K562 (cell line): ENCODE data around the gene ATG10. TPM values are rescaled to one million over a fixed set of nuclear protein-coding genes. Genes with fewer than 3 reads are reported as not detected.

Experiments
- ATAC-seq: fragments of 200-7000 bp; cut with Tn5 transposase; 3 replicates; pipeline ENCODE4 v1.9.1; 2020; ENCODE audit warnings: moderate library complexity
- BruUV-seq: library from RNA; stranded (reverse); fragments of 400-500 nt; replicated peaks from 2 replicates; lab custom pipeline; 2021; lab: Mats Ljungman, UMichigan
- CTCF ChIA-PET: fragments of 300-600 bp; formaldehyde crosslinking; extraction: SDS; loops from one replicate; lab custom pipeline; 2021; ENCODE audit warnings: low intra/inter-chr PET ratio; lab: Yijun Ruan, JAX
- POLR2A ChIA-PET: fragments of 300-600, 350-650 bp; sonication (Branson Sonifier 250); formaldehyde crosslinking; extraction: SDS; loops from one replicate; lab custom pipeline; 2021; ENCODE audit warnings: antibody characterized with exemption, inconsistent platforms; lab: Yijun Ruan, JAX
- DNase-seq, 4 experiments: peaks; one replicate each; pipeline versions ENCODE4 v3.0.0 to v3.0.0-alpha.2; 2011 to 2018; ENCODE audit warnings: low spot score in 3 of 4, mixed read lengths in 3 of 4; ENCODE audit errors: extremely low read depth in 1 of 4
- FAIRE-seq: peaks from 2 replicates; lab custom pipeline; 2011; peaks lifted over from hg19 to GRCh38; lab: Jason Lieb, UNC
- H2AFZ ChIP-seq: 2 replicates; pipeline ENCODE4 v1.6.0; 2011; ENCODE audit warnings: low read depth, low read length, control low read depth, inconsistent platforms
- H3K27ac ChIP-seq: fragments of 200-600 bp; 3 replicates; pipeline ENCODE4 v1.8.0; 2011; ENCODE audit warnings: low read depth, mild to moderate bottlenecking, control low read depth, inconsistent platforms, low read length, moderate library complexity, mixed read lengths; ENCODE audit errors: extremely low read depth
- H3K27me3 ChIP-seq, 2 experiments: fragments of 300-600 bp in 1 of 2; 2 replicates in 1 of 2; 3 replicates in 1 of 2; pipeline versions ENCODE4 v1.6.0 to v1.8.0; 2011; ENCODE audit warnings: inconsistent platforms in 2 of 2, low read length in 2 of 2, mild to moderate bottlenecking in 1 of 2, mixed read lengths in 1 of 2, moderate library complexity in 1 of 2; ENCODE audit not compliant: control insufficient read depth in 2 of 2, insufficient read depth in 2 of 2
- H3K36me3 ChIP-seq: fragments of 300-600 bp; 3 replicates; pipeline ENCODE4 v1.8.0; 2011; ENCODE audit warnings: mild to moderate bottlenecking, low read length, inconsistent platforms; ENCODE audit not compliant: control insufficient read depth, insufficient read depth
- H3K4me1 ChIP-seq, 2 experiments: fragments of 200-600 bp in 1 of 2; replicated peaks in 1 of 2; 2 replicates in 1 of 2; 3 replicates in 1 of 2; pipeline versions ENCODE4 v1.5.1 to v1.8.0; 2011; ENCODE audit warnings: inconsistent platforms in 2 of 2, low read length in 2 of 2, mild to moderate bottlenecking in 1 of 2, mixed read lengths in 1 of 2, moderate library complexity in 1 of 2; ENCODE audit not compliant: control insufficient read depth in 2 of 2, insufficient read depth in 2 of 2
- H3K4me2 ChIP-seq: 2 replicates; pipeline ENCODE4 v1.6.1; 2011; ENCODE audit warnings: low read length, control low read depth, inconsistent platforms, mixed read lengths; ENCODE audit not compliant: insufficient read depth
- H3K4me3 ChIP-seq: fragments of 200-600 bp; sonication (generic), shearing (Covaris generic); 2 replicates; pipeline ENCODE4 v1.5.1; 2016; ENCODE audit warnings: control low read depth, inconsistent platforms
- H3K79me2 ChIP-seq: fragments of 200-600 bp; 3 replicates; pipeline ENCODE4 v1.8.0; 2011; ENCODE audit warnings: low read length, inconsistent platforms; ENCODE audit not compliant: control insufficient read depth, insufficient read depth
- H3K9ac ChIP-seq, 2 experiments: 2 replicates each; pipeline versions ENCODE4 v1.6.0 to v1.6.1; 2011; ENCODE audit warnings: low read depth in 2 of 2, low read length in 2 of 2, control low read depth in 1 of 2, inconsistent platforms in 1 of 2, mild to moderate bottlenecking in 1 of 2, mixed read lengths in 1 of 2; ENCODE audit not compliant: insufficient read depth in 1 of 2
- H3K9me1 ChIP-seq: one replicate; pipeline ENCODE4 v1.6.0; 2011; ENCODE audit warnings: inconsistent platforms, mild to moderate bottlenecking, low read length, moderate library complexity; ENCODE audit not compliant: control insufficient read depth, insufficient read depth
- H3K9me3 ChIP-seq: replicated peaks from 2 replicates; pipeline ENCODE4 v1.5.1; 2011; ENCODE audit warnings: low read depth, low read length, inconsistent platforms; ENCODE audit not compliant: control insufficient read depth, insufficient read depth
- H4K20me1 ChIP-seq: replicated peaks from 2 replicates; pipeline ENCODE4 v1.6.1; 2011; ENCODE audit warnings: low read length, inconsistent platforms, mixed read lengths; ENCODE audit not compliant: control insufficient read depth, insufficient read depth
- ATF2 ChIP-seq: sonication (generic); formaldehyde crosslinking; IDR thresholded peaks from 2 replicates; pipeline ENCODE4 v1.8.1; 2022; ENCODE audit warnings: missing genetic modification reagents
- CBFA2T3 ChIP-seq: fragments of 450-650 bp; IDR thresholded peaks from 2 replicates; pipeline ENCODE4 v1.6.1; 2017
- MCM7 ChIP-seq, 2 experiments: fragments of 450-650 bp; IDR thresholded peaks; 2 replicates each; pipeline ENCODE4 v1.6.1; 2016 to 2018
- SIRT6 ChIP-seq: IDR thresholded peaks from one replicate; pipeline ENCODE4 v1.6.1; 2012; ENCODE audit warnings: low read depth, mild to moderate bottlenecking, control low read depth, inconsistent platforms, low read length, moderate library complexity
- ZKSCAN3 ChIP-seq: fragments of 250-450 bp; sonication (Bioruptor Pico); IDR thresholded peaks from 2 replicates; pipeline ENCODE4 v1.4.0; 2020
- ZNF146 ChIP-seq: IDR thresholded peaks from one replicate; pipeline ENCODE4 v1.6.1; 2018; ENCODE audit warnings: missing compliant biosample characterization; ENCODE audit not compliant: unreplicated experiment
- ZNF280A ChIP-seq: fragments of 450-650 bp; IDR thresholded peaks from 2 replicates; pipeline ENCODE4 v1.6.1; 2018; ENCODE audit warnings: mild to moderate bottlenecking, low read depth; ENCODE audit not compliant: partially characterized antibody
- ZNF707 ChIP-seq: fragments of 250-450 bp; sonication (Bioruptor Pico); conservative IDR thresholded peaks from 2 replicates; pipeline ENCODE4 v1.8.0; 2022; ENCODE audit warnings: inconsistent platforms, mild to moderate bottlenecking, moderate library complexity
- WGBS: fragments of 100-300 bp; shearing (Covaris generic); methylation state at CpG from one replicate; pipeline ENCODE4 v1.1.6; 2016; ENCODE audit warnings: low coverage, mixed read lengths; ENCODE audit not compliant: insufficient coverage; ENCODE audit errors: missing lambda C conversion rate; 5-methylcytosine and 5-hydroxymethylcytosine counted together
- in situ Hi-C: fragments of 300-500 bp; cut with MboI; formaldehyde crosslinking; loops from 4 replicates; pipeline ENCODE4 v1.15.0; 2018; ENCODE audit warnings: inconsistent platforms, mixed read lengths
- intact Hi-C: fragments of 100-400 bp; cut with micrococcal nuclease; formaldehyde crosslinking; loops from 2 replicates; pipeline ENCODE4 v1.14.2; 2022
- polyA plus RNA-seq, 8 experiments: library from polyadenylated mRNA; depleted of rRNA in 4 of 8; stranded (reverse) in 5 of 8; unstranded in 3 of 8; fragments of >200 nt; fragmentation: Nextera tagmentation in 2 of 8; fragmentation: Illumina TruSeq in 1 of 8; extraction: Ambion mirVana in 2 of 8; extraction: Trizol in 1 of 8; gene quantifications; 2 replicates each; pipeline versions ENCODE4 v1.2.1 to v1.2.3, GENCODE V29; 2011 to 2014; ENCODE audit warnings: inconsistent platforms in 1 of 8, missing spikeins in 1 of 8
- total RNA-seq, 7 experiments: library from RNA; depleted of rRNA in 6 of 7; stranded (reverse); fragments of >200 nt in 6 of 7; fragmentation: Illumina TruSeq in 2 of 7; extraction: Trizol in 2 of 7; gene quantifications; 2 replicates each; pipeline versions ENCODE4 v1.2.1 to v1.2.3, GENCODE V29; 2011 to 2021; ENCODE audit warnings: low replicate concordance in 1 of 7

Gene ATG10
- total and polyA plus RNA-seq, 9 of the 15 experiments (the other 6 are each of a cell fraction or from before 2014, with no cell fraction given) = 7.0 to 18.8 (median 14.6) TPM

- intact Hi-C loops = no loop called here
- ChIA-PET CTCF (no interaction called here), POLR2A (no interaction called here)
- Histone ChIP-seq H3K4me2 (peak overlapping the region; percentile 51), H3K27me3 (no peaks in the 10 kb centered on the region), H3K36me3 (no peaks in the 10 kb centered on the region), H3K79me2 (no peaks in the 10 kb centered on the region), H3K9me1 (no peaks in the 10 kb centered on the region), H3K9ac (no peak overlapping the region), H3K27ac (peak overlapping the region; percentile 53; the same call in 1 of the 3 replicates), H3K9me3 (no peaks in the 10 kb centered on the region), H3K4me1 (peaks cover 0 to 12% of the 10 kb centered on the region in 2 experiments; a peak in 1 of 5 replicates), H2AFZ (peak overlapping the region; percentile 70), H4K20me1 (no peaks in the 10 kb centered on the region), H3K4me3 (no peak overlapping the region)
- DNase-seq = no peak
- no TSS peak for BruUV-seq
- in situ Hi-C loops = no loop called here
- 27% methylated on average over 6 of the region's 6 CpGs for whole genome bisulfite sequencing
- TF ChIP-seq ATF2 (CRISPR knock-in tag) = no peak
- TF ChIP-seq ZNF146 (CRISPR knock-in tag) = no peak
- TF ChIP-seq MCM7 (IDR thresholded peaks at IDR 0.05) = no peak
- no peak for TF ChIP-seq ZNF280A
- no peak for TF ChIP-seq CBFA2T3
- no peak for TF ChIP-seq ZNF707 (CRISPR knock-in tag)
- no peak for TF ChIP-seq ZKSCAN3 (CRISPR knock-in tag)
- TF ChIP-seq SIRT6 = no peak
- peak; percentile 76 for ATAC-seq
- FAIRE-seq = no peak
These were observed 171.2 kb downstream of the ATG10 start for GRCh38 chr5:82142928-82143577.
